SU-DHL-6 (cell line): ENCODE results near the gene PTGIS.

Experiments used
- EZH2phosphoT487 ChIP-seq: fragments of 200-600 bp; sonication (generic), shearing (Covaris generic); conservative IDR thresholded peaks from 2 replicates; pipeline ENCODE4 v1.6.1; 2018; ENCODE audit warnings: mild to moderate bottlenecking, antibody characterized with exemption, low read length, moderate library complexity, mixed read lengths
- TF ChIP-seq, protein P1 (sequence below): fragments of 200-600 bp; sonication (generic); IDR thresholded peaks from one replicate; pipeline ENCODE4 v1.5.1; 2017; ENCODE audit warnings: antibody characterized with exemption, mild to moderate bottlenecking, low read length, moderate library complexity; ENCODE audit not compliant: insufficient read depth, poor library complexity, severe bottlenecking

DNA sequence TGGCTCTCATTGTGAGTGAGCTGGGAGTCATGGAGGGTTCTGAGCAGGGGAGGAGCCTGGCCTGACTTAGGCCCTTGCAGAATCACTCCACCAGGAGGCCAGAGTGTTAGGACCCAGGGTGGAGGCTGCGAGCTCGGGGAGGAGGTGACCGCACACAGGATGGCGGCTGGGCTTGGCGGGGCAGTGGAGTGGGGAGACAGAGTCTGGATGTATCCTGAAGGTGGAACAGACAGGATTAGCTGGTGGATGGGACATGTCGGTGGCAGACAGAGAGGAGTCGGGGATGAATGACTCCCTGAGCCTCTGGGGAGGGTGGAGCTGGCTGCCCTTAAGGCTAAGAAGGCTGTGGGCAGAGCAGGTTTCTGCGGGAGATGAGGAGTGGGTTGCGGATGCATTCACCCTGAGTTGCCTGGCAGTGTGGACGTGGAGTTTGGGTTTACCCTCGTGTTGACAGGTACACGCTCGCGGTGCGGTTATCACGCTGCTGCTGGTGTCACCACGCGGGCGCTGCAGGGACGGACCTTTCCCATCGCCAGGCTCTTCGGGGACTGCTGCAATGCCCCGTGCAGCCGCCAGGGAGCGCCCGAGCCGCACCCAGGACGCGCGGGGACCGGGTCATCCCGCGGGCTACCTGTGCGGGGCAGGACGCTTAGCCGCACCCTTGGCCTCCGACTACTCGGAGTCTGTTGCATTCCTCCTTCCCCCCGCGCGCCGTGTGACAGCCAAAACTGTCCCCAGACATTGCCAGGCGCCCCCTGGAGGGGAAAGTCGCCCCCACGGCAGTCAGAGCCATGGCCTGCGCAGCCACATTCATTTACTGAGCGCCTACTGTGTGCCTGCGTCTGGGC lies 43.0 kb upstream of the PTGIS start:
- TF ChIP-seq, protein P1, sequence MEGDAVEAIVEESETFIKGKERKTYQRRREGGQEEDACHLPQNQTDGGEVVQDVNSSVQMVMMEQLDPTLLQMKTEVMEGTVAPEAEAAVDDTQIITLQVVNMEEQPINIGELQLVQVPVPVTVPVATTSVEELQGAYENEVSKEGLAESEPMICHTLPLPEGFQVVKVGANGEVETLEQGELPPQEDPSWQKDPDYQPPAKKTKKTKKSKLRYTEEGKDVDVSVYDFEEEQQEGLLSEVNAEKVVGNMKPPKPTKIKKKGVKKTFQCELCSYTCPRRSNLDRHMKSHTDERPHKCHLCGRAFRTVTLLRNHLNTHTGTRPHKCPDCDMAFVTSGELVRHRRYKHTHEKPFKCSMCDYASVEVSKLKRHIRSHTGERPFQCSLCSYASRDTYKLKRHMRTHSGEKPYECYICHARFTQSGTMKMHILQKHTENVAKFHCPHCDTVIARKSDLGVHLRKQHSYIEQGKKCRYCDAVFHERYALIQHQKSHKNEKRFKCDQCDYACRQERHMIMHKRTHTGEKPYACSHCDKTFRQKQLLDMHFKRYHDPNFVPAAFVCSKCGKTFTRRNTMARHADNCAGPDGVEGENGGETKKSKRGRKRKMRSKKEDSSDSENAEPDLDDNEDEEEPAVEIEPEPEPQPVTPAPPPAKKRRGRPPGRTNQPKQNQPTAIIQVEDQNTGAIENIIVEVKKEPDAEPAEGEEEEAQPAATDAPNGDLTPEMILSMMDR: peak; percentile 88
- TF ChIP-seq EZH2phosphoT487: no peak
